HG03520 (cell line): ENCODE results near the gene RFNG.

Experiments used
- ATAC-seq: cut with Tn5 transposase; IDR thresholded peaks from one replicate; pipeline ENCODE4 v1.9.1; 2021; ENCODE audit warnings: mild to moderate bottlenecking, moderate library complexity; ENCODE audit not compliant: unreplicated experiment

Gene RFNG

DNA sequence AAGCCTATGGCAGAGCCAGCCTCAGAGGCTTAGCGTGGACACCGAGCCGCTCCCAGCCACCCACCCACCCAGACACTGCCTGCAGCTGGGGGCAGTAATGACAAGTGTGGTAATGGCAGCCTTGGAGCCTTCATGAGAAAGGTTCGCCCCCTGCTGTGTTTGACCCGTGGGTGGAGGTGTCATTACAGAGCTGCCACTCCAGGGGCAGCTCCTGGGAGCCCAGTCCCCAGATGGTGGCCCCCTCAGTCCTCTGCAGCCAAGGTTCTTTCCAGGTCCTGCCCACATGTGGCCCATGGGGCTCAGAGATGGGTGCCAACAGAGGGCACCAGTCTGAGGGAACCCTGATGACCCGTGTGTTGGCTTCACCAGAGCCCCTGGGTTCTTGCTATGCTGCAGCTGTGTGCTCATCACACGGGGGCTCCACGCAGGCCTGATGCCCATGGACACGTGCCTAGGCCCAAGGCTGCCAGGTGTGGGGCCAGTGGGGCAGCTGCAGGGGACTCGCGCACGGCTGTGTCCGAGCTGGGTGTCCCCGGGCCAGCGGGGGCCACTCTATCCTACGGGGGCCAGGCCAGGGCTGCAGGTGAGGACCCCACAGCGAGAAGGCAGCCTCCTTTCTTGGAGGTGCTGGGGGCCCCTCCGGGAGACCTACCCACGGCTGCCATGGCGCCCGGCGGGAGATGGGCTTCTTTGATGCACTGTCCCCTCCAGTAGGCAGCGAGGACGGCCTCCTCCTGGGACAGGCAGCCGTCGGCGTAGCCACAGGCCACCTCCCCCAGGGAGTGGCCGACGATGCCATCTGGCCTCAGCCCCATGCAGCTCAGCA, 38.3 kb upstream of the RFNG start:
- no peak for ATAC-seq

DNA sequence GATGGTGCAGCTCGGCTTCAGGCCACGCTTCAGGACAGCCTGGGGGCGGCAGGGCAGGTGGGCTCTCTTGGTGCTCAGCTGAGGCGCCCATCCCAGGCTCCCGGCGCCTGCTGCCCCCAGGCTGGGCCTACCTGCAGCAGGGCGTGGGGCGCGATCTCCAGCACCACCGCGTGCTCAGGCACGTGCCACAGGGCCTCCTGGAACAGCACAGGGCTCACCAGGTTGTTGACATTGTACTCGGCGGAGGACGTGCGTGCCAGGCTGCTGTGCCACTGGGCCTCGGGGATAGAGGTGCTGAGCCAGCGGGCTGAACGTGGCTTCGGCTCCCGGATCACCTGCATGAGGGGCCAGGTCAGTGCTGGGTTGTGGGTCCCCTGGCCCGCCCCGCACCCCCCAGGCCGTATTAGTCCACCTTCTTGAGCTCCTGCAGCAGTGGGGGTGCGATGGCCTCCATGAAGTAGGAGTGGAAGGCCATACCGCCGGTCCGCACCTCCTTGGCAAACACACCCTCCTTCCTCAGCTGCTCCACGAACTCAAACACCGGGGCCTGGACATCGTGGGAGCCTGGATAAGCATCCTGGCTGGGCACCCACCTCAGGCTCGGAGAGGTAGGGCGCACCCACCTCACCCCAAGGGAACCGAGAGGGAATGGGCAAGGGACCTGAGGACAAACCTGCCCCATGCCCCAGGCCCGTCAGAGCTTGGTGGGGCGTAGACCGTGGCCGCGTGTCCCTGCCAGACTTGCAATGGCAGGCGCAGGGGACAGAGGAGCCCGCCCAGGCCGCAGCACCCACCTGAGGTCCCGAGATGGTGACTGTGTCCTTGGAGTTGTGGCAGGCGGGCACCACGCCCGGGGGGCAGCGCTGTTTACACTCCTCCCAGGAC, 37.5 kb upstream of the RFNG start:
- ATAC-seq = no peak

DNA sequence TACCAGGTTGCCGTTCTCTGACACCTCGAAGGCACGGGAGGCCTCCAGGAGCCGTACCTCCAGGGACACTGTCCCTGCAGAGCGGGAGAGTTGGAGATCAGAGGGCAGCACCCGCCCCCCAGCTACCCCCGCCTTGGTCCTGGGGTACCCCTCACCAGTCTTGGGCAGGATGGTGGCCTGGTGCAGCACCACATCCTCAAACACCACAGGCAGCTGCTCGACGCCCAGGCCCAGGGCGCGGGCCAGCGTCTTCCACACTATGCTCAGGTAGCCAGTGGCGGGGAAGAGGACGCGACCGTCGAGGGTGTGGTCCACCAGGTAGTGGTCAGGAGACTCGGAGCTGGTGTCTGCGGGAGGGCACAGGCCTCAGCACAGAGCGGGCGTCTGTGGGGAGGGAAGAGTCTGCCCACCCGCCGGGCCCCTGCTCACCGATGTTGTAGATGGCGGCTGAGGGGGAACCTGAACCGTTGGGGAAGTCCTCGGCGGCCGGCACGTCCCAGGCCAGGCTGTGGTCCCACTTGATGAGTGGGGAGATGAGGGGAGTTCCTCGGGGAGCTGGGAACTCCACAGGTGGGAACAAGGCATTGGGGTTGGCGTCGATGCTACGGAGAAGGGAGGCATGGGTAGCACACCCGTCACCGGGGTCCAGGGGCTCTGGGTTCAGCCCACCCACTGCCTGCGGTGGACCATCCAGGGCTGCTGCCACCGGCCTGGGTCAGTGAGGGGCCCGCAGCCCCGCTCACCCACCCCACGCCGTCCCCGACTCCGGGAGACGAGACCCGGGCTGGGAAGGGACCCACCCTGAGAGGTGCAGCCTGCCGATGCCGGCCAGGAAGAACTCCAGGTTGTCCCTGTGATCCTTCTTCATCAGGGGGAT, 36.6 kb upstream of the RFNG start:
- no peak for ATAC-seq

DNA sequence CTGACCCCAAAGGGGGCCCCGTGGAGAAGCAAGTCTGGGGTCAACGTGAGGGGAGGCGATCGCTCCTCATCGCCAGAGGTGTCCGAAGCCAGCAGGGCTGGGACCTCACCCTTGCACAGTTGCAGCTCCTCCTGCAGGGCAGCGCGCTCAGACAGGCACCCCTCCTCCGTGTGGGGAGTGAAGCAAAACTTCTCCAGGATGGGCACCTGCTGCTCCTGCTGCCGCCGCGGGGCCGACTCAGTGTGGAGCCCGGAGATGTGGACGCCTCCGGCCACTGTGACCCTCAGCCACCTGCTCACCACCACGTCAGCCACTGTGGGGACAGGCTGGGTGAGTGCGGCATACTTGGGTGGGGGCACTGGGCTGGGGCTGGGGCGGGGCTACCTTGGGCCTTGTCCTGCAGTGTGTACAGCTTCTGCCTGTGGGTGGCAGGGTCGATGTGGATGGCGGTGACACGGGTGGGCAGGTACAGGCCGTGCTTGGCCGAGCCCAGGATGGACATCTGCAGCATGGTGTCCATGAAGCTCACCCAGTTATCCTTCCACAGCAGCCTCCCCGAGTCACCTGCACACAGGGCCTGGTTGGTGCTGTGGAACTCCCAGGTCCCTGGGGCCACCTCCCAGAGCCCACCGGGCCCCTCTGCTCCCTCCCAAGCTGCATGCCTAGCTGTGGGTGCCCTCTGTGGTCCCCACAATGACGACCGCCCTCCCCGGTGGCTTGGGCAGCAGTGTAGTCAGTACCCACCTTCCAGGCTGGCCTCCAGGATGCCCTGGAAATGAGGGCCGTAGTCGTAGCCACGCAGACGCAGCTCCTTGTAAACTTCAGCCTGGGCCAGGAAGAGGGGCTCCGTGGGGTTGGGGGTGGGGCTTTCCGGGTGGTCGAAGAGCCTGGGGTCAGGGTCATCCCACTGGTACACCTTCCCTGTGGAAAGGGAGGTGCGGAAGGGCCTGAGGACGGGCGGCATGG, 35.6 kb upstream of the RFNG start:
- no peak for ATAC-seq

DNA sequence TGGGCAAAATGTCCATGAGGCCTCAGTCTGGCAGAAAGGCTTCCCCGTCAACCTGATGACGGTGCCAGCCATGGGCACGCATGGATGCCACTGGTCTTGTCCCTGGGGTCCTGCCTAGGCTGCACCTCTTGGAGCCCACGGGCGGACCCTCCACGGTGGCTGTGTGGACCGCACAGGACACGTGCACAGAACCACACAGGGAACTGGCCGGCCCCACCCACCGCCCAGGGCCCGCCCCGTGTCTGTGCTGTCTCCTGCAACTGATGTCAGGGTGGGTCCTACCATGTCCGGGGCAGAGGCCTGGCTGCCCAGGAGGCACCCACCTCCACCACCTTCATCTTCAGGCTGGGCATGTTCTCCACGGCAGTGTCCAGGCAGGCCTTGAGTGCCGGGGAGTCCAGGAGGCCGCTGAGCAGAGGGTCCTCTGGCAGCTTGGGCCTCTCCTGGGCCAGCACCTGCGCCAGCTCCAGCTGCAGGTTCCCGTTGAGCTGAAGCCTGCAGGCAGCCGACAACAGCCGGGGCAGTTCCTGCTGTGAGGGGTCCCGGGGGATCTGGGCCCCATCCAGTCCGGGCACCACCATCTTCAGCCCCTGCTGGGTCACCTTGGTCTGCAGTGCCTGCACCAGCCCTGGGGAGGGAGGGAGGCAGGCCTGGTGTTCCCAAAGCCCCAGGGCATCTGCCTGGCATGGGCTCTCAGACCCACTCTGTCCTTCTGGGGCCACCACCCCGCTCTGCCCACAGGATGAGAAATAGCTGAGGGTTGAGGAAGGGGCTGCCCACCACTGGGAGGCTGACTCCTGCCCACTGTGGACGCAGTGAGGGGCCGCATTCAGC, 34.5 kb upstream of the RFNG start:
- no peak for ATAC-seq

DNA sequence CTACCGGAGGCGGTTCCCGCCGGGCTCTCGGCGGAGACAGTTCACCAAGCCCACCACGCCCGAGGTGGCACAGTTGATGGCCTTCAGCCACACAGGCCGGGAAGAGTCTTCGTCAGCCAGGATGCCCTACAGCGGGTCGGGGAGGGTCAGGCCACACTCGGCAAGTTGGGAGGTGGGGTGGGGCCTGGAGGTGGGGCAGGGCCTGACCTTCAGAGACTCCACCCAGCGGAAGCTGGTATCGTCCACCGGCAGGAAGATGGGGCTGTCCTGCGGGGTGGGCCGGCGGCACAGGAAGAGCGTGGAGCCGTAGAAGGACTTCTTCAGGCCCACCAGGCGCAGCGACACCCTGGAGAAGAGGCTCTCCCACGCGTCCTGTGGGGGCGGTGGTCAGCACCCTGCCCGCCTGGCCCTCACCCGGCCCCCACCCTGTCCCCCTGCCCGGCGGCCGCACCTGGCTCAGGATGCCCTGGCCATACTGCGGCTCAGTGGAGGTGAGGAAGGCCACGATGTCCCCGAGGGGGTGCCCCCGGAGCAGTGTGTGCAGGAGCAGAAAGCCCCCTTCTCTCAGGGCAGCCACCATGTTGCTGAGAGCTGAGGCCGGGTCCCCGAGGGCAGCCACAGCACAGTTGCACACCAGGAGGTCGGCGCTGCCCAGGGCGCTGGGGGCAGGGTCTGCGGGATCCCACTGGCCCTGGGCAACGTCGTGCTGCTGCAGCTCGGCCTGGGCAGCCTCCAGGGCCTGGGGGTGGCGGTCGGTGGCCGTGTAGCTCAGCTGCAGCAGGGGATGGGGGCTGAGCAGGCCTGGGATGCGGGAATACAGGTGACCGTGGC, 33.6 kb upstream of the RFNG start:
- no peak for ATAC-seq

DNA sequence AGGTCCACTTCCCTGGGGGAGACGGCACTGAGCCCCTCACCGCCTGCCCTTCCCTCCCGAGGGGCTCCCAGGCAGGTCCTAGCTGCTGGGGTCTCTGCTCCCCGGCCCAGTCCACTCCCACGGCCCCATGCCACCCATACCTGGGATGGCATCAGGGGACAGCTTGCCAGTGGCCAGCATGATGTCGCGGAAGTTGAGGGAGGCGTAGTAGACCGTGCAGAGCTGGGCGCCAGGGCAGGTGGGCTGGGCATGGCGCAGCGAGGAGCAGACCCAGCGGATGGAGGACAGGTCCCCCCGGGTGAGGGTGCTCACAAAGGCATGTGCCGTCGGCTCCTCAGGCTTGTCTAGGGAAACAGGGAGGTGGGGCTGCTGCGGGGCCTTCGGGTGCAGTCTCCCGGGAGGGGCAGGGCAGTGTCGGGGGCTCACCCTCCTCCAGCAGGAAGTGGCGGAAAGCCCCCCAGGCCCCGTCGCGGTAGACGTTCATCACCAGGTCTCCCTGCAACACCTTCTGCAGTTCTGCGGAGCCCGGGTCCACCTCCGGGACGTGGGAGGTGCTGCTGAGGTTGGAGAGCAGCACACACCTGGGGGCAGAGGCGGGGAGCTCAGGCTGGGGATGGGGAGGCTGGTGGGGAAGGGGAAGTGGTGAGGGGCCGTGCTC, 32.9 kb upstream of the RFNG start:
- ATAC-seq = no peak

DNA sequence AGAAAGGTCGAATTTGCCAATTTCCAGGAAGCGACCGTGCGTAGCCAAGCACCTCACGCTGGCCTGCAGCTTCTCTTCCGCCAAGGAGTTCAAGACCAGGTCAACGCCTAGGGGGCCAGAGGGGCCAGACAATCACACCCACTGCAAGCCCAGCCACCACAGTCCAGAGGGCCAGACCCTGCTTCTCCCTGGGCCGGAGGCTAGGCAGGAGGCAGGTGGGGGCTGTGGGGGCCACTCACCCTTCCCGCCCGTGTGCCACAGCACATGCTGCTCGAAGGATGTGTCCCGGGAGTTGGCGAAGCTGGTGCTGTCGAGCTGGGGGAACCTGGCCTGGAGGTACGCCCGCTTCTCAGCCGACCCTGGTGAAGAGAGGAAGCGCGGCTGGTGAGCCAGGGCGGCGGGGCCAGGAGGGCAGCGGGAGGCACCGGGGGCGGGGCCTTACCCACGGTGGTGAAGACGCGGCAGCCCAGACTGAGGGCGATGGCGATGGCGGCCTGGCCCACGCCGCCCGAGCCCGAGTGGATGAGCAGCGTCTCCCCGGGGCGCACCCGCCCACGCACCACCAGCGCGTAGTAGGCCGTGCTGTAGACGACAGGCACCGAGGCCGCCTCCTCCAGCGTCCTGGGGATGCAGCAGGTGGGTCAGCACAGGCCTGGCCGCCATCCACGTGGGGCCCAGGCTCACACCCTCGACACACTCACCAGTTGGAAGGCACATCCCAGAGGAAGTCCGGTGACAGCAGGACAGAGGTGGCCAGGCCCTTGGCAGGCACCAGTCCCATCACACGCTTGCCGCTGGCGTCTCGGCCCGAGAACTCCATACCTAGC, 32.1 kb upstream of the RFNG start:
- ATAC-seq = no peak

DNA sequence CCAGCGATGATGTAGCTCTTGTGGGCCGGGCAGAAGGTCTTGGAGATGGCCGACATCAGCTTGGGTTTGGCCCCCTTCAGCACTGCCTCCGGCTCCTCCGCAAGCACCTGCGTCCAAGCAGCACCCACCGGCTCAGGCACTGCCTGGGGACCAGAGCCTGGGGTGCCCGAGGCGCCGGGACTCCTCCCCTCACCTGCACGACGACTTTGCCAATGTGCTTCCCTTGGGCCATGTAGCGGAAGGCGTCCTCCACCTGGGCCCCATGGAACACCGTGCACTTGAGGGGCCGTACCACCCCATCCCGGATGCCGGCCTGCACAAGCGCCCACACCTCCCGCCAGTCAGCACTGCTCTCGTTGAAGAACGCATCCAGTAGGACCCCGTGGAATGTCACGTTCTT, 31.4 kb upstream of the RFNG start:
- ATAC-seq = no peak

DNA sequence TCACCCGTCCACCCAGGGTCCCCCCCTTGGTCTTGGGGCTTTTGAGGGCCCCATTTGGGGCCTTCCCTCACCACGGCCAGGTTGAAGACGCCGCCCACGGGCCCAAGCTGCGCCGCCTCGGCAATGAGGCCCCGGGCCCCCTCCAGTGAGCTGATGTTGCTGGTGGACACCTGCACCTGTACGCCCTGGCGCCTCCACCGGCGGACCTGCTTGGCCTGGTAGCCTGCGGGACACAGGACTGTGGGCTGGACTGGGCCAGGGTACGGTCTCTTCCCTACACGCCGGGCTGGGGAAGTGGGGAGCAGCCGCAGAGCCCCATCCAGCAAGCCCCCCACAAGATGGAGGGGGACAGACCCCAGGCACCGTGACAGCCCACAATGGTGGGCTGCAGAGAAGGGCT, 30.8 kb upstream of the RFNG start:
- no peak for ATAC-seq

DNA sequence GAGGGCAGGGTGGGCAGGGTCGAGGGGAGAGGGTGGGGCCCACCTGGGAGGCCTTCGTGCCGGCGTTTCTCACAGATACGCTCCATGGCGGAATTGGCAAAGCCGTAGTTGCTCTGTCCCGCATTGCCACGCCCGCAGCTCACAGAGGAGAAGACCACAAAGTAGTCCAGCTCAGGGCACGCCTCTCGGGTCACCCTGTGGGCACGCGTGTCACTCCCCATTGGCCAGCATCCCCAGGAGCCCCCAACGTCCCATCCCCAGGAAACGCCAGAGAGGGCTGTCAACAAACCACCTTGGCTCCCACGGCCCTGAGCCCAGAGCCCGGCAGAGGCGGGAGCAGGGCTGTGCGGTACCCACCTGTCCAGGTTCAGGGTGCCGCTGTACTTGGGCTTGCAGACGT, 30.4 kb upstream of the RFNG start:
- no peak for ATAC-seq

DNA sequence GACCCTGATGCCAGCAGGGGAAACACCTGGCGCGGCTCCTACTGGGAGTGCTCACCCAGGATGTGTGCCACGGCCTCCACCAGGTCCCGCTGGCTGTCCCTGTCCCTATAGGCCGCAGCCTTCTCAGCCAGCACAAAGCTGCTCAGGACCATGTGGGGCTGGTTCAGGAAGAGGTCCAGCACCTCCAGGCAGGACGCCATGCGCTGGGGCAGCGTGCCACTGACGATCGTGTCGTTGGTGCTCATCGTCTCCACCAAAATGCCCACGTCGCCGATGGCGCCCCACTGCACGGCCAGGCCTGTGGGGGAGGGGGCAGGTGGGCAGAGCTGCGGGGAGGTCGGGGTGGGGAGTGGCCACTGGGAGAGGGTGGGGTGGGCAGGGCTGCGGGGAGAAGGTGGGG, 29.9 kb upstream of the RFNG start:
- ATAC-seq = no peak

DNA sequence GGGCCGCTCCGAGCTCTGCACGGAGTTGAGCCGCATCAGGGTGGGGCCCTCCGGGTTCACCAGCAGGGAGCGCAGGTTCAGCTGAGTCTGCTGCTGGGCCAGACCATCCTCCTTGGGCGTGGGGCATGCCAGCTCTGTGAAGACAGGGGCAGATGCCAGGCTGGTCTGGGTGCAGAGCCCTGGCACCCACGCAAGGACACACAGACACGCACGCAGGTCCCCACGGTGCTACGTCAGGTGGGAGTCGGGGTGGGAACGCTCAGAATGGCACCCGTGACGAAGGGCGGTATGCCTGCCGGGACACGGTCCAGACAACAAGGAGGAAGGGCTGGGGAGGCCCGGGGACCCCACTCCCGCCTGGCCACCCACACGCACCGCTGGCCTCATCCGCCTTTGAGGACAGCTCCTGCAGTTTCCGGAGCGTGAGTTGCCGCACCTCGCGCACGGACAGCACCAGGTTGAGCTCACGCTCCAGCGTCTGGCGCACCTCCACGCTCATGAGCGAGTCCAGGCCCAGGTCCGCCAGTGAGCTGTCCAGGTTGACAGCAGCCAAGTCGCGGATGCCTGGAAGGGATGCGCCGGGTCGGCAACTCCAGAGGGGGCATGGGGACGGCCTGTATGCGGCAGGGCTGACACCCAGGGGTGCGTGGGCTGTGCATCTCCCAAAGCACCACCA, 29.3 kb upstream of the RFNG start:
- ATAC-seq = no peak

DNA sequence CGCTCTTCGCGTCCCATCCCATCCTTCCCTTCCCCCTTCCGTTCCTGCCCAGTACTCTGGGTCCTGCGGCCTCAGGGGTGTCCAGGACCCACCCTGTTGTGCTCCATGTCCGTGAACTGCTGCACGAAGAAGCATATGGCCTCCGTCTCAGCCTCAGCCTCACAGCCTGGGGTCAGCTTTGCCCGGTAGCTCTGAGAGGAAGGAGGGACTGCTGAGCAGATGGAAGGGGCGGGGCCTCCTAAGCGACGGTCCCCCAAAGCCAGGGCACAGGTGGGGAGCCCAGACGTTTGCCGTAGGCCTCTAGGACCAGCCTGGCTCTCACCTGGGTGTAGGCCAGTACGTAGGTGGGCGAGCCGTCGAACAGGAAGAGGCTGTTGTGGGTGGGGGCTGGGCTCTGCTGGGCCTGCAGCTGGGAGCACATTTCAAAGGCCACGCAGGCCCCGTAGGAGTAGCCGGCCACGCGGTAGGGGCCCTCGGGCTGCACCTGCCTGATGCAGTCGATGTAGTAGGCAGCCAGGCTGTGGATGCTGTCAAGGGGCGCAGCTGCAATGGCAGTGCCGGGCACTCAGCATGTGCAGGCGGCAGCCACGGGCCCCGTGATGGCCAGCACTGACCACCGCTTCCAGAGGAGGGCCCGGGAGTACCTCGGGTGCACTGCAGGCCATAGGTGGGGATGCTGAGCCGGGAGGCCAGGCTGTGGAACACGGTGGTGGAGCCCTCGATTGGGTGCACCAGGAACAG, 28.6 kb upstream of the RFNG start:
- no peak for ATAC-seq

DNA sequence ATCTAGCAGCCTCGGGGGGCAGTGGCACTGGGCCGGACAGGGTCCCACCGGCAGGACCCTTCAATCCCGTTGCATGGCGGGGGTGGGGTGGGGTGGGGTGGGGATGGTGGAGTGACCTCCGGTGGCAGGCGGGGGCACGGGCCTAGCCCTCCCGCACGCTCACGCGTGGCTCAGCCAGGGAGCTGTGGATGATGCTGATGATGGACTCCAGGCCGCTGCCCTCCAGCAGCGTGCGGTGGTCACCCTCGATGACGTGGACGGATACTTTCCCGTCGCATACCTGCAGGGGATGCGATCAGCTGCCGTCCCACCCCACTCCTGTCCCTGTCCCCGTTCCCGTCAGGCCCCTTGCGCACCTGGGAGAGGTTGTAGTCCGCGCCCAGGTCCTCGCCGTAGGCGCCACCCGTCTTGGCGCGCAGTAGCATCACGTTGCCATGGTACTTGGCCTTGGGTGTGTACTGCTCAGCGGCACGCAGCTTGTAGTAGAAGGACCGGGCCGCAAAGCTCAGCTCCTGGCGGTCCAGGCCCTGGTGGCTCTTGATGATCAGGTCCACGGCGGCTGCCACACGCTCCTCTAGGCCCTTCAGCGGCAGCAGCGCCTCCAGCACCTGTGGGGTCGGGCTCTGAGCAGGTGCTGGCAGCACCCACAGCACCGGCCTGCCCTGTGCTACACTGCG, 27.5 kb upstream of the RFNG start:
- no peak for ATAC-seq
